ENCODE measurements around the gene LRRC4C. TPM values are rescaled to one million over a fixed set of nuclear protein-coding genes. Genes with fewer than 3 reads are reported as not detected.

The LRRC4C gene
- total RNA-seq, 1 experiment from 2014 or later, result not detected

DNA sequence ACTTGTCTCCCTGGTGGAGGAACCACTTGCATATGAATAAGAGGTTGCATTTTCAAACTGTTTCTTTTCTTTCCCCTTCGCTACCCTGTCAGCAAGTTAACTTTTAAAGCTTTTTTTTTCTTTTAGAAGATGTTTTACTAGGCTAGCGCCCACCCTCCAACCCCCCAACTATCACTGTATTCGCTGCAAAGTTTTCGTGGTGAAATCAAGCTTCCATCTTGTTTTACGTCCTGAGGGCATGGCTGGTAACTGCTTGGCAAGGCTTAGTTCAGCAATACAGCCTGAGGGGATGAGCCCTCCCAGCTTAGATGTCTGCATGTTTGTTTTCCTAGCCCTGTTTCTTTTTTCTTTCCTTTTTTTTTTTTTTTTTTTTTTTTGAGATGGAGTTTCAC, 1359.3 kb downstream of the LRRC4C start:
- H3K27me3 ChIP-seq, result no peaks in the 10 kb centered on the region
- DNase-seq, result no peak
- H3K4me3 ChIP-seq, result no peak overlapping the region
- no peaks in the 10 kb centered on the region for H3K9me3 ChIP-seq
- no peaks in the 10 kb centered on the region for H3K36me3 ChIP-seq

DNA sequence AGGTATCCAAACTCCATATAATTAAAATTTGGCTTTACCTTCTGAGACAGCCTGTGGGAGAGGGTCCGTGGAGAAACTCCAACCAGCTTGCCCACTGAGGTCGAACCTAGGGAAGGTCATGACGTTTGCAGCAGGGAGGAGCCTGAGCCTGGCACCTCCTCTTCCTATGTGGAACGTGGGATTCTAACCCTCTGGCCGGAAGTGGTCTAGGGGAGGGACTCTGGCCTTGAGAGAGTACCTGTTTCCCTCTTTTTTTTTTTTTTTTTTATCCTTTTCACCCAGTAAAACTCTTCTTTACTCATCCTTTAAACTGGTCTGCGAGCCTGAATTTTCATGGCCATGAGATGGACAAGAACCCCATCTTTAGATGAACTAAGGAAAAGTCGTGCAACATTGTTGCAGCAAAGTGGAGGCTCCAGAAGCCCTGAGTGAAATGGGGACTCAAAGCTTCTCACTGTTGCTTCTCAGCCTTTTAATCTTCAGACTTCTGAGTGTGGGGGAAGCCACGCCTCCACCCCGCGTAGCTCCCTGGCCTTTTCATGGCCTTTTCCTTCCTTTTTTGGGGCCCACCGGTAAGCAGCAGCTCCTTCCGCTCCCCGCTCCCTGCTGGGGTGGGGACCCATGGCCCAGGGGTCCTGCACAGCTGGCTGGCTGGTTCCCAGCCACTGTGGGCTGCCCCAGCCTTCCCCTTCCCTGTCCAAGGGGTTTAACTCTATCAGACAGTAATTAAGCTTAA, 1359.9 kb downstream of the LRRC4C start:
- H3K27me3 ChIP-seq, result no peaks in the 10 kb centered on the region
- no peaks in the 10 kb centered on the region for H3K36me3 ChIP-seq
- no peak for DNase-seq
- H3K4me3 ChIP-seq, result no peak overlapping the region
- H3K9me3 ChIP-seq, result no peaks in the 10 kb centered on the region

DNA sequence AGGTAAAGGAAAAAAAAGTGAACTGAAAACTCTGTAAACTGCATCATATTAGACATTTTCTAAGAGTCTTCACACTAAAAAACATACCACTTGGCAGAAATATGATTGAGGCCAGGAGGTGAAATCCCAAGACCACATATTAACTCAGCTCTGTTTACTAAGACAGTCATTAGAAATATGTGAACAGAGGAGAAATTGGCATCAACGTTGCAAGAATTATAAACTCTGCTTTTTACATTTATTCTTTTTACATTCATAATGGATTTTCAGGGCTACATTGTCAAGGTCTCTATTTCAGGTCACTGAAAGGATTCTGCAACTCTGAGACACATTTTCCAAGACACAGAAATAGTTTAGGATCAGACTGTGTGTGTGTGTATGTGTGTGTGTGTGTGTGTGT, 1364.0 kb downstream of the LRRC4C start:
- no peaks in the 10 kb centered on the region for H3K9me3 ChIP-seq
- no peaks in the 10 kb centered on the region for H3K36me3 ChIP-seq
- H3K4me3 ChIP-seq, result no peak overlapping the region
- DNase-seq, result no peak
- no peaks in the 10 kb centered on the region for H3K27me3 ChIP-seq

DNA sequence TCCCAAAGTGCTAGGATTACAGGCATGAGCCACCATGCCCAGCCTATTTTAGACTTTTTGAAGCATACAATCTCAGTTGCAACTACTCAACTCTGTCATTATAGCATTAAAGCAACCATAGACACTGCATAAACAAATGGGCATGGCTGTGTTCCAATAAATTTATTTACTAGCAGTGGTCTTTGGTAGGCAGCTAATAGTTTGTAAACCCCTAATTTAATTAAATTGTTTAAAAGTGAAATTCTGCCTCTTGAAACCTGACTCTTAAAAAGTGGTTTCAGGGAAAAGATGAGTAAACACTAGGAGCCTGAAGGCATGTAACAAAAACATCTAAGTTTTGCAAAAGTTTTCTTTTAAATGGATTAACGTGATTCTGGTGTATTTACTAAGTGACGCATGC, 1364.5 kb downstream of the LRRC4C start:
- H3K4me3 ChIP-seq, result no peak overlapping the region
- no peak for DNase-seq
- no peaks in the 10 kb centered on the region for H3K9me3 ChIP-seq

DNA sequence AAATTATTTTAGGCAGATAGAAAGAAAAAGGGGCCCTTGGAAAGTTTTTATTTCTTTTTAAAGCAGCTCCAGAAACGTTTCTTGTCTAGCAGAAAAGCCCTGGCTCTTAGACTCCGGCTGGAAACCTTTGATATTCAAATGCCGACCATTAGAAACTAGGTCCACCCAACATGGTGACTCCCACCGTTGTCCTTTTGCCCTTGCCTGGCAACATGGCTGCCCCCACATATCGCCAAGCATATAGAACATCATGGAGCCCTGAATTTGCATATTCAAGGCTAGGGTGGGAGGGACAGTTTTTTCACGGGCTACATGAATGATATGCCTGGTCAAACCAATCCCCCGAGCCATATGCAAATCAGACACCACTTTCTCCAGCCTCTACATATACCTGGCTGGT, 1379.0 kb downstream of the LRRC4C start:
- H3K9me3 ChIP-seq, result no peaks in the 10 kb centered on the region
- no peak for DNase-seq
- no peak overlapping the region for H3K4me3 ChIP-seq
- no peaks in the 10 kb centered on the region for H3K36me3 ChIP-seq
- no peaks in the 10 kb centered on the region for H3K27me3 ChIP-seq

More for the DNA sequence above, 1364.5 kb downstream of the LRRC4C start:
- Histone ChIP-seq H3K36me3 (no peaks in the 10 kb centered on the region), H3K27me3 (no peaks in the 10 kb centered on the region)

Data from MG63 (cell line).